Measurements from ENCODE around the gene SMIM12.

Gene SMIM12, protein sequence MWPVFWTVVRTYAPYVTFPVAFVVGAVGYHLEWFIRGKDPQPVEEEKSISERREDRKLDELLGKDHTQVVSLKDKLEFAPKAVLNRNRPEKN

GRCh38 chr1:34859446-34860200, at the start of gene SMIM12:
Gene SMIM12 (minus strand): TSS chr1:34859749. CDS start chr1:34855977, 3,772 bp downstream.
- Histone ChIP-seq H4K20me1 (ENCODE audit: low read depth, low read length) (no peaks in the 10 kb centered on the region; the same call in 1 of the 2 replicates), H3K36me3 (ENCODE audit: low read length) (no peaks in the 10 kb centered on the region), H3K27me3 (ENCODE audit: low read length) (no peaks in the 10 kb centered on the region), H3K9me2 (replicated peaks; ENCODE audit: insufficient read depth, low read length) (no peaks in the 10 kb centered on the region), H3K9me3 (ENCODE audit: insufficient read depth, low read length) (no peaks in the 10 kb centered on the region), H2AFZ (ENCODE audit: low read depth, low read length, severe bottlenecking) (peak within 1 kb of the TSS; percentile 100), H3K27ac (ENCODE audit: low read depth, low read length) (no peak within 1 kb of the TSS), H3K4me2 (ENCODE audit: low read depth, low read length, poor library complexity, severe bottlenecking) (peak within 1 kb of the TSS; percentile 84), H3F3A (ENCODE audit: insufficient read depth) (no peaks in the 10 kb centered on the region), H3K79me2 (ENCODE audit: insufficient read depth, low read length) (peaks cover 35% of the 10 kb centered on the region), H3K4me3 (ENCODE audit: insufficient read depth, low read length, poor library complexity, severe bottlenecking) (peak within 1 kb of the TSS; percentile 96), H3K9ac (ENCODE audit: low read length) (peak within 1 kb of the TSS; percentile 96)
- TF ChIP-seq, protein P1, sequence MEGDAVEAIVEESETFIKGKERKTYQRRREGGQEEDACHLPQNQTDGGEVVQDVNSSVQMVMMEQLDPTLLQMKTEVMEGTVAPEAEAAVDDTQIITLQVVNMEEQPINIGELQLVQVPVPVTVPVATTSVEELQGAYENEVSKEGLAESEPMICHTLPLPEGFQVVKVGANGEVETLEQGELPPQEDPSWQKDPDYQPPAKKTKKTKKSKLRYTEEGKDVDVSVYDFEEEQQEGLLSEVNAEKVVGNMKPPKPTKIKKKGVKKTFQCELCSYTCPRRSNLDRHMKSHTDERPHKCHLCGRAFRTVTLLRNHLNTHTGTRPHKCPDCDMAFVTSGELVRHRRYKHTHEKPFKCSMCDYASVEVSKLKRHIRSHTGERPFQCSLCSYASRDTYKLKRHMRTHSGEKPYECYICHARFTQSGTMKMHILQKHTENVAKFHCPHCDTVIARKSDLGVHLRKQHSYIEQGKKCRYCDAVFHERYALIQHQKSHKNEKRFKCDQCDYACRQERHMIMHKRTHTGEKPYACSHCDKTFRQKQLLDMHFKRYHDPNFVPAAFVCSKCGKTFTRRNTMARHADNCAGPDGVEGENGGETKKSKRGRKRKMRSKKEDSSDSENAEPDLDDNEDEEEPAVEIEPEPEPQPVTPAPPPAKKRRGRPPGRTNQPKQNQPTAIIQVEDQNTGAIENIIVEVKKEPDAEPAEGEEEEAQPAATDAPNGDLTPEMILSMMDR (IDR thresholded peaks at IDR 0.05; ENCODE audit: insufficient read depth, low read length, poor library complexity, severe bottlenecking): peak; percentile 70
- no peak for TF ChIP-seq EZH2phosphoT487 (conservative IDR thresholded peaks at IDR 0.05; ENCODE audit: low read length)

DNA sequence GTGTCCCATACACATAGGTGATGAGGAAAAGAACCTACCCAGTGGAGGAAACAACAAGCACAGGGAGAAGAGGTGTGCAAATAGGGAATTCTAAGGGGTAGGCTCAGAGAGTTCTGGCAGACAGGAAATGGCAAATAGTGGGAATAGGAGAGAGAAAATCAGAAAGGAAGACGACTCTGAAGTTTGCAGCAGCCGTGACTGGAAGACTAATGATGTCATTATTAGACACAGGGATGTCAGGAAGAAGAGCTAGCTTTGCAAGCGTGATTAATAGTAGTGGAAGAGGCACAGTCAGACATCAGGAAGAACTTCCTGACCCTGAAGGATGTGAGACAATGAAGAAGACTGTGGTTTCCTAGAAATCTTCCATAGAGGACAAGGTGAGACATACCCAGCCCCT, 48.8 kb upstream of the SMIM12 start:
- Histone ChIP-seq H3K36me3 (ENCODE audit: low read length) (no peaks in the 10 kb centered on the region), H2AFZ (ENCODE audit: low read depth, low read length, severe bottlenecking) (no peak overlapping the region), H3K27ac (ENCODE audit: low read depth, low read length) (no peak overlapping the region), H3K4me2 (ENCODE audit: low read depth, low read length, poor library complexity, severe bottlenecking) (no peak overlapping the region), H3F3A (ENCODE audit: insufficient read depth) (no peaks in the 10 kb centered on the region), H3K27me3 (ENCODE audit: low read length) (no peaks in the 10 kb centered on the region), H3K9ac (ENCODE audit: low read length) (no peak overlapping the region), H3K4me3 (ENCODE audit: insufficient read depth, low read length, poor library complexity, severe bottlenecking) (no peak overlapping the region), H3K9me3 (ENCODE audit: insufficient read depth, low read length) (no peaks in the 10 kb centered on the region), H3K79me2 (ENCODE audit: insufficient read depth, low read length) (no peaks in the 10 kb centered on the region), H3K9me2 (replicated peaks; ENCODE audit: insufficient read depth, low read length) (no peaks in the 10 kb centered on the region), H4K20me1 (ENCODE audit: low read depth, low read length) (no peaks in the 10 kb centered on the region)
- TF ChIP-seq, protein P1 (IDR thresholded peaks at IDR 0.05; ENCODE audit: insufficient read depth, low read length, poor library complexity, severe bottlenecking): no peak
- no peak for TF ChIP-seq EZH2phosphoT487 (conservative IDR thresholded peaks at IDR 0.05; ENCODE audit: low read length)

- no peaks in the 10 kb centered on the region for H3K79me2 ChIP-seq (ENCODE audit: insufficient read depth, low read length)
- H3K9me3 ChIP-seq (ENCODE audit: insufficient read depth, low read length): no peaks in the 10 kb centered on the region
- H3K27ac ChIP-seq (ENCODE audit: low read depth, low read length): no peak overlapping the region
- no peak overlapping the region for H3K4me2 ChIP-seq (ENCODE audit: low read depth, low read length, poor library complexity, severe bottlenecking)
- H3K27me3 ChIP-seq (ENCODE audit: low read length): no peaks in the 10 kb centered on the region
- H4K20me1 ChIP-seq (ENCODE audit: low read depth, low read length): no peaks in the 10 kb centered on the region
- H3F3A ChIP-seq (ENCODE audit: insufficient read depth): no peaks in the 10 kb centered on the region
- no peak overlapping the region for H3K9ac ChIP-seq (ENCODE audit: low read length)
- H3K36me3 ChIP-seq (ENCODE audit: low read length): no peaks in the 10 kb centered on the region
- no peak overlapping the region for H3K4me3 ChIP-seq (ENCODE audit: insufficient read depth, low read length, poor library complexity, severe bottlenecking)
- TF ChIP-seq EZH2phosphoT487 (conservative IDR thresholded peaks at IDR 0.05; ENCODE audit: low read length): no peak
- TF ChIP-seq, protein P1 (IDR thresholded peaks at IDR 0.05; ENCODE audit: insufficient read depth, low read length, poor library complexity, severe bottlenecking): no peak
- H3K9me2 ChIP-seq (replicated peaks; ENCODE audit: insufficient read depth, low read length): no peaks in the 10 kb centered on the region
- H2AFZ ChIP-seq (ENCODE audit: low read depth, low read length, severe bottlenecking): no peak overlapping the region
Measured at GRCh38 chr1:34907487-34908090, 48.0 kb upstream of the SMIM12 start.
